Ovary (tissue), 9 donors: ENCODE measurements around the gene ZNF107. TPM values are rescaled to one million over a fixed set of nuclear protein-coding genes. Genes with fewer than 3 reads are reported as not detected.

Source experiments
- DNase-seq, 5 donors: peaks; one replicate each; pipeline ENCODE4 v3.0.0-alpha.2; 2019 to 2020
- H3K27ac ChIP-seq, 2 donors: fragments of 200-600 bp; one replicate each; pipeline versions ENCODE4 v1.5.1 to v1.8.0; 2019 to 2022
- H3K27me3 ChIP-seq: fragments of 200-600 bp; one replicate; pipeline ENCODE4 v1.8.0; 2022
- H3K36me3 ChIP-seq: fragments of 200-600 bp; sonication (generic); one replicate; pipeline ENCODE4 v1.5.1; 2019
- H3K4me1 ChIP-seq: one replicate; pipeline ENCODE4 v1.8.1; 2013; ENCODE audit warnings: mild to moderate bottlenecking, moderate library complexity; ENCODE audit not compliant: insufficient read depth
- H3K4me3 ChIP-seq: fragments of 200-600 bp; sonication (generic); one replicate; pipeline ENCODE4 v1.5.1; 2017
- H3K9me3 ChIP-seq, 2 donors: fragments of 200-600 bp in 1 of 2; sonication (generic) in 1 of 2; one replicate each; pipeline versions ENCODE4 v1.5.1 to v1.8.1; 2013 to 2019; ENCODE audit warnings: mild to moderate bottlenecking in 1 of 2, moderate library complexity in 1 of 2
- CTCF ChIP-seq, 3 donors: fragments of 450-650 bp in 2 of 3; fragments of 200-600 bp in 1 of 3; IDR thresholded peaks; one replicate each; pipeline versions ENCODE4 v1.5.1 to v1.8.0; 2016 to 2022; ENCODE audit warnings: antibody characterized with exemption in 3 of 3, mild to moderate bottlenecking in 1 of 3
- EP300 ChIP-seq: sonication (generic); formaldehyde crosslinking; IDR thresholded peaks from one replicate; pipeline ENCODE4 v1.6.1; 2017; ENCODE audit warnings: antibody characterized with exemption
- POLR2A ChIP-seq: fragments of 450-650 bp; IDR thresholded peaks from one replicate; pipeline ENCODE4 v1.6.1; 2017; ENCODE audit warnings: antibody characterized with exemption, mild to moderate bottlenecking, moderate library complexity
- WGBS, 3 donors: extraction: QIAGEN DNeasy Blood & Tissue Kit in 1 of 3; methylation state at CpG; one replicate each; pipeline versions ENCODE4 v1.1.5 to v1.1.7; 2013 to 2017; 5-methylcytosine and 5-hydroxymethylcytosine counted together
- intact Hi-C, 4 donors: fragments of 100-400 bp; cut with DNase I; formaldehyde crosslinking; loops; one replicate each; pipeline versions ENCODE4 v1.11.0 to v1.15.1; 2022 to 2023
- polyA plus RNA-seq, 2 donors: library from polyadenylated mRNA; stranded (reverse); fragments of 200-250 nt in 1 of 2; fragments of 350-450 nt in 1 of 2; fragmentation: Illumina TruSeq in 1 of 2; extraction: RNeasy Lipid Tissue Mini Kit (QIAGEN cat#74804) in 1 of 2; gene quantifications; one replicate each; pipeline ENCODE4 v1.2.3, GENCODE V29; 2013 to 2014
- total RNA-seq, 7 donors: library from RNA; depleted of rRNA in 2 of 7; stranded (reverse); fragments of >200 nt in 2 of 7; fragmentation: NEBNext Ultra II Directional in 3 of 7; extraction: Animal tissue kit (Norgen Biotek cat#: 25700) in 3 of 7; gene quantifications; one replicate each; pipeline versions ENCODE4 v1.1.0 to v1.2.4, GENCODE V29; 2016 to 2023
- donor health status: DM: no; HTN: no; CAD: no; lungs with moderate emphysema.
- donor health status: DM: no; HTN: no; CAD: no.
- donor health status: Bipolar disorder and iron deficiency.
- donor health status: DM: yes; HTN: yes; CAD: no.
- donor health status: DM: no; HTN: no; CAD: no.
- donor health status: DM: yes; HTN: yes; CAD: no.

The ZNF107 gene
- total and polyA plus RNA-seq, 9 donors, result 2.8 to 10.3 (median 6.4) TPM

DNA sequence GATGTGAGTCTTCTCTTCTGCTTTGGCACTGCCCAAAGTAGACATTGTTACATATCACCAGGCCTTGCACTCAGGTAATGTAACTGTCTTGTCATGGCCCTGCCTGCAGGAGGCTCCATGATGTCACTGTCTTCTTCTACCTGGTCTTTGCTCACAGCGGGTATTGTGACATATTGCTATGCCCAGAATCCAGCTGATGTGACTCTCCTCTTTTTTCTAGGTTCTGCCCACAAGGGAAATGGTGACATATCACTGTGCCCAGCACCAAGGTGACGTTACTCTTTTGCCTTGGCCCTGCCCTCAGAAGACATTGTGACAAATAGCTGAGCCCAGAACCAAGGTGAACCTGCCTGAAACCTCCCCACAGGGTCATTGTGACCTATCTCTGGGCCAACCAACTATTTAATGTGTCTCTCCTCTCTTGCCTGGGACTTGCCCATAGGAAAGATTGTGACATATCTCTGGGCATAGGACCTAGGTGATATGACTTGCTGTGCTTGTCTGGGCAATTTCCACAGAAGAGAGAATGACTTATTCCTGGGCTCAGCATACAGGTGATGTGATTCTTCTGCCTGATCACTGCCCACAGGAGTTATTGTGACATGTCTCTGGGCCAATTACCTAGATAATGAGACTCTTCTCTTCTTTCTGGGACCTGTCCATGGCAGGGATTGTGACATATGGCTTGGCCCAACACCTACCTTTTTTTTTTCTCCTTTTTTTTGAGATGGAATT is 26.5 kb upstream of the ZNF107 start:
- DNase-seq, result no peak
- no peaks in the 10 kb centered on the region for H3K36me3 ChIP-seq
- no peaks in the 10 kb centered on the region for H3K27me3 ChIP-seq
- no peak overlapping the region for H3K27ac ChIP-seq
- H3K9me3 ChIP-seq, result no peaks in the 10 kb centered on the region
- intact Hi-C loops, result no loop called here
- no peak overlapping the region for H3K4me3 ChIP-seq
- WGBS, 3 donors, result 39 to 88% (median 88%) methylated on average over 2 of the region's 2 CpGs
- no peaks in the 10 kb centered on the region for H3K4me1 ChIP-seq
- TF ChIP-seq EP300 (no peak), CTCF (IDR thresholded peaks at IDR 0.05) (no peak), POLR2A (no peak)

DNA sequence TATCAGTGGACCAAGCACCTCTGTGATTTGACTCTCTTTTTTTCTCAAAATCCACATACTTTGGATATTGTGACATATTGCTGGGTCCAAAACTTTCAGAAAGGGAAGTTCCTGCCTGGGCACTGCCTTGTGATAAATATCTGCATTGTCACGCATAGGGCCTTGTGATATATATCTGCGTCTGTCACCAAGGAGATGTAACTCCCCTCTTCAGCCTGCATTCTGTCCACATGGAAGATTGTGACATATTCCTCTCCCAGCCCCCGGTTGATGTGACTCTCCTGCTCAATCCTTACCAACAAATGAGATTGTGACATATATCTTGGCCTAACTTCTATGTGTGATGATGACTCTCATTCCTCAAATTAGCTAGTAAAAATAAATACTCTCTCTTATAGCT is 25.4 kb upstream of the ZNF107 start:
- TF ChIP-seq POLR2A, result no peak
- no peak for TF ChIP-seq CTCF (IDR thresholded peaks at IDR 0.05)
- no peak for TF ChIP-seq EP300
- no peak for DNase-seq
- Histone ChIP-seq H3K4me3 (no peak overlapping the region), H3K36me3 (no peaks in the 10 kb centered on the region), H3K4me1 (no peaks in the 10 kb centered on the region), H3K27ac (no peak overlapping the region), H3K27me3 (no peaks in the 10 kb centered on the region), H3K9me3 (no peaks in the 10 kb centered on the region)
- intact Hi-C loops, result no loop called here
- 59 to 86% (median 72%) methylated on average over 3 of the region's 3 CpGs for WGBS, 3 donors

DNA sequence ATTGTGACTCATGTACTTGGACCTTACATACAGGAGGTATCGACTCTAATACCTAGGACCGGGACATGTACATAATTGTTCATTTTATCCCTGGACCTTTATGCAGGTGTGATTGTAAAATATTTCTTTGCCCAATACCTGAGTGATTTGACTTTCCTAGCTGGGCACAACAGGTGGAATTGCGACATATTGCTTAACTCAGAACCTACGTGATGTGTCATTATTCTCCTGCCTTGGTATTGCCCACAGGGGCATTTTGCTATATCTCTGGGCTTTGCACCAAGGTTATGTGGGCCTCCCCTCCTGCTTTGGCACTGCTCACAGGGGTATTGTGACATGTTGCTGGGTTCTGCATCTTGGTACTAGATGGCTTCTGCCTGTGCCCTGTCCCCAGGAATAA is 23.9 kb upstream of the ZNF107 start:
- Histone ChIP-seq H3K4me3 (no peak overlapping the region), H3K27ac (no peak overlapping the region), H3K27me3 (no peaks in the 10 kb centered on the region), H3K4me1 (no peaks in the 10 kb centered on the region), H3K9me3 (no peaks in the 10 kb centered on the region), H3K36me3 (no peaks in the 10 kb centered on the region)
- intact Hi-C loops, result no loop called here
- 84 to 92% (median 90%) methylated on average over 4 of the region's 4 CpGs for WGBS, 3 donors
- TF ChIP-seq POLR2A (no peak), EP300 (no peak)
- no peak for DNase-seq

DNA sequence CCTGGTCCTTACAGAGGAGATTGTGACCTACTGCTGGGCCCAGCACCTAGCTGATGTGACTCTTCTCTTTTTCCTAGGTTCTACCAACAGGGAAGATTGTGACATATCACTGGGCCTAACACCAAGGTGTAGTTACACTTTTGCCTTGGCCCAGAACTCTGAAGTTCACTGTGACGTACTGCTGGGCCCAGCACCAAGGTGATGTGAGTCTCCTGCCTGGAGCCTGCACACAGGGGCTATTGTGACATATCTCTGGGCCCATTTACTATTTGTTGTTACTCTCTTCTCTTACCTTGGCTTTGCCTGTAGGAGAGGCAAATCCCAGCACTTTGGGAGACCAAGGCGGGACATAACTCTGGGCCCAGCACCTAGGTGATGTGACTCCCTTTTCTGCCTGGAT is 23.1 kb upstream of the ZNF107 start:
- intact Hi-C loops, result no loop called here
- H3K4me1 ChIP-seq, result no peaks in the 10 kb centered on the region
- no peak for DNase-seq
- no peak overlapping the region for H3K4me3 ChIP-seq
- no peaks in the 10 kb centered on the region for H3K36me3 ChIP-seq
- H3K9me3 ChIP-seq, result no peaks in the 10 kb centered on the region
- H3K27ac ChIP-seq, result no peak overlapping the region
- 87 to 90% (median 89%) methylated on average over 2 of the region's 2 CpGs for WGBS, 3 donors
- no peaks in the 10 kb centered on the region for H3K27me3 ChIP-seq
- TF ChIP-seq CTCF (IDR thresholded peaks at IDR 0.05), result no peak

- no peak for DNase-seq
- no peak overlapping the region for H3K27ac ChIP-seq
- WGBS, 3 donors, result 43 to 77% (median 52%) methylated on average over 1 of the region's 1 CpG
- no peak for TF ChIP-seq CTCF (IDR thresholded peaks at IDR 0.05)
- TF ChIP-seq EP300, result no peak
- no peak for TF ChIP-seq POLR2A
- H3K36me3 ChIP-seq, result no peaks in the 10 kb centered on the region
- intact Hi-C loops, result no loop called here
- no peaks in the 10 kb centered on the region for H3K27me3 ChIP-seq
- H3K4me1 ChIP-seq, result no peaks in the 10 kb centered on the region
- H3K4me3 ChIP-seq, result no peak overlapping the region
- no peaks in the 10 kb centered on the region for H3K9me3 ChIP-seq
These were observed 22.4 kb upstream of the ZNF107 start for GRCh38 chr7:64643566-64643965.
